Ramos (cell line): ENCODE data around the gene CHRM4.

Experiments used
- in situ Hi-C: fragments of 300-500 bp; cut with MboI; formaldehyde crosslinking; loops from one replicate; pipeline ENCODE4 v1.14.3; 2022; ENCODE audit warnings: low sequenced_read_pairs; ENCODE audit not compliant: unreplicated experiment

The CHRM4 gene

GRCh38 chr11:46391578-46392420 is at the start of gene CHRM4:
Gene CHRM4 (minus strand): TSS chr11:46391776. CDS start chr11:46386557, 5,219 bp downstream.
- in situ Hi-C loops = no loop called here

GRCh38 chr11:46438211-46438610 is 46.6 kb upstream of the CHRM4 start:
- in situ Hi-C loops = no loop called here

GRCh38 chr11:46437122-46437689 is 45.6 kb upstream of the CHRM4 start:
- in situ Hi-C loops = no loop called here

GRCh38 chr11:46436113-46436512 is 44.5 kb upstream of the CHRM4 start:
- in situ Hi-C loops = no loop called here

GRCh38 chr11:46435679-46436078 is 44.1 kb upstream of the CHRM4 start:
- in situ Hi-C loops = no loop called here

- in situ Hi-C loops = no loop called here
Measured at GRCh38 chr11:46431211-46431610, 39.6 kb upstream of the CHRM4 start.

- in situ Hi-C loops = no loop called here
Measured at GRCh38 chr11:46429717-46430116, 38.1 kb upstream of the CHRM4 start.

- in situ Hi-C loops = no loop called here
Measured at GRCh38 chr11:46427364-46427763, 35.8 kb upstream of the CHRM4 start.

- in situ Hi-C loops = no loop called here
Measured at GRCh38 chr11:46426233-46426991, 34.8 kb upstream of the CHRM4 start.

- in situ Hi-C loops = no loop called here
Measured at GRCh38 chr11:46422588-46422987, 31.0 kb upstream of the CHRM4 start.

- in situ Hi-C loops = no loop called here
Measured at GRCh38 chr11:46421257-46421880, 29.8 kb upstream of the CHRM4 start.

GRCh38 chr11:46420513-46420912 is 28.9 kb upstream of the CHRM4 start:
- in situ Hi-C loops = no loop called here

- in situ Hi-C loops = no loop called here
Measured at GRCh38 chr11:46418751-46419150, 27.2 kb upstream of the CHRM4 start.

GRCh38 chr11:46417711-46418110 is 26.1 kb upstream of the CHRM4 start:
- in situ Hi-C loops = no loop called here

GRCh38 chr11:46414879-46415278 is 23.3 kb upstream of the CHRM4 start:
- in situ Hi-C loops = no loop called here

- in situ Hi-C loops = no loop called here
Measured at GRCh38 chr11:46414466-46414796, 22.9 kb upstream of the CHRM4 start.

- in situ Hi-C loops = no loop called here
Measured at GRCh38 chr11:46413760-46414465, 22.3 kb upstream of the CHRM4 start.

GRCh38 chr11:46410021-46410420 is 18.4 kb upstream of the CHRM4 start:
- in situ Hi-C loops = no loop called here

- in situ Hi-C loops = no loop called here
Measured at GRCh38 chr11:46408407-46408986, 16.9 kb upstream of the CHRM4 start.

GRCh38 chr11:46407635-46408034 is 16.1 kb upstream of the CHRM4 start:
- in situ Hi-C loops = no loop called here
